ENCODE data around the gene ADAM23. TPM values are rescaled to one million over a fixed set of nuclear protein-coding genes. Genes with fewer than 3 reads are reported as not detected.

ADAM23 gene
- total and polyA plus RNA-seq, 2 experiments from 2014 or later = 1.8 to 4.4 TPM

GRCh38 chr2:206430452-206430851 lies 12.9 kb upstream of the ADAM23 start:
- Histone ChIP-seq H3K9me3 (ENCODE audit: low read depth) (no peaks in the 10 kb centered on the region), H2AFZ (no peak overlapping the region), H3K79me2 (ENCODE audit: insufficient read depth) (no peaks in the 10 kb centered on the region), H3K4me3 (no peak overlapping the region), H3K27me3 (replicated peaks; ENCODE audit: insufficient read depth) (no peaks in the 10 kb centered on the region; the same call in none of the 2 replicates), H4K20me1 (ENCODE audit: insufficient read depth) (no peaks in the 10 kb centered on the region), H3K9me2 (ENCODE audit: insufficient read depth) (no peaks in the 10 kb centered on the region), H3F3A (ENCODE audit: insufficient read depth) (no peaks in the 10 kb centered on the region), H3K27ac (no peak overlapping the region), H3K4me2 (ENCODE audit: unreplicated experiment) (no peak overlapping the region), H3K4me1 (ENCODE audit: insufficient read depth) (no peaks in the 10 kb centered on the region), H3K36me3 (ENCODE audit: low read depth) (no peaks in the 10 kb centered on the region), H3K9ac (no peak overlapping the region)
- TF ChIP-seq EZH2phosphoT487 (IDR thresholded peaks at IDR 0.05; ENCODE audit: insufficient read depth, low read depth) = no peak
- 52 to 54% methylated on average over 2 of the region's 2 CpGs for WGBS, 2 experiments (ENCODE audit: low coverage in 1 of 2, low lambda C conversion rate in 2 of 2, missing lambda C conversion rate in 2 of 2)
- no peak for DNase-seq
- in situ Hi-C loops (cut with MboI) = no loop called here

DNA sequence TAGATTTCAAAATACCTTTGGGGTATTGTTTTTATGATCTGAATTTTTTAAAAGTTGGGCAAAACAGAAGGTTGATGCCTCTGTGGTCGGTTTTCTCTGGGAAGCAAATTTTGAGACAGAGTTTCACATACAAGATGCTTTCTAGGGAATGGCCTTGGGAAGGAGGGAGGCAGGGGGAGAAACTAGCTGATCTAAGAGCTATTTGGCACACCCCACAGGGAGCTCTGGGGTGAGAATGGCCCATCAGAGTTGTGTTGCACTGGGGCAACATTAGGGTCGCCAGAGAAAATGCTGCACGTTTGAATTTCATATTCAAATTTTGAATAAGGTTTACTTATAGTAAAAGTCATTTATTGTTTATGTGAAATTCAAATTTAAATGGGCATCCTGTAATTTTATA lies 11.9 kb upstream of the ADAM23 start:
- in situ Hi-C loops (cut with MboI) = no loop called here
- 19 to 22% methylated on average over 3 of the region's 3 CpGs for WGBS, 2 experiments (ENCODE audit: low coverage in 1 of 2, low lambda C conversion rate in 2 of 2, missing lambda C conversion rate in 2 of 2)
- no peak overlapping the region for H3K4me2 ChIP-seq (ENCODE audit: unreplicated experiment)

GRCh38 chr2:206432193-206433082 lies 10.9 kb upstream of the ADAM23 start:
- Histone ChIP-seq H3K9me2 (ENCODE audit: insufficient read depth) (no peaks in the 10 kb centered on the region), H3K27ac (no peak overlapping the region), H3K4me2 (ENCODE audit: unreplicated experiment) (no peak overlapping the region), H3K9ac (no peak overlapping the region), H3K4me3 (no peak overlapping the region), H3K36me3 (ENCODE audit: low read depth) (no peaks in the 10 kb centered on the region), H3K4me1 (ENCODE audit: insufficient read depth) (no peaks in the 10 kb centered on the region), H3F3A (ENCODE audit: insufficient read depth) (no peaks in the 10 kb centered on the region), H3K9me3 (ENCODE audit: low read depth) (no peaks in the 10 kb centered on the region), H3K79me2 (ENCODE audit: insufficient read depth) (no peaks in the 10 kb centered on the region), H2AFZ (no peak overlapping the region), H3K27me3 (replicated peaks; ENCODE audit: insufficient read depth) (no peaks in the 10 kb centered on the region; the same call in none of the 2 replicates), H4K20me1 (ENCODE audit: insufficient read depth) (no peaks in the 10 kb centered on the region)
- WGBS, 2 experiments (ENCODE audit: low coverage in 1 of 2, low lambda C conversion rate in 2 of 2, missing lambda C conversion rate in 2 of 2) = 40 to 42% methylated on average over 6 of the region's 6 CpGs
- no peak for DNase-seq
- in situ Hi-C loops (cut with MboI) = no loop called here
- TF ChIP-seq EZH2 (IDR thresholded peaks at IDR 0.05; ENCODE audit: insufficient read depth, poor library complexity, severe bottlenecking) = no peak
- no peak for TF ChIP-seq EZH2phosphoT487 (IDR thresholded peaks at IDR 0.05; ENCODE audit: insufficient read depth, low read depth)

More for the DNA sequence above, 11.9 kb upstream of the ADAM23 start:
- H3K9me2 ChIP-seq (ENCODE audit: insufficient read depth) = no peaks in the 10 kb centered on the region
- no peak for DNase-seq
- TF ChIP-seq EZH2 (IDR thresholded peaks at IDR 0.05; ENCODE audit: insufficient read depth, poor library complexity, severe bottlenecking) (no peak), EZH2phosphoT487 (IDR thresholded peaks at IDR 0.05; ENCODE audit: insufficient read depth, low read depth) (no peak)
- H3K9me3 ChIP-seq (ENCODE audit: low read depth) = no peaks in the 10 kb centered on the region
- H3K9ac ChIP-seq = no peak overlapping the region
- H3K4me3 ChIP-seq = no peak overlapping the region
- H3K36me3 ChIP-seq (ENCODE audit: low read depth) = no peaks in the 10 kb centered on the region
- H4K20me1 ChIP-seq (ENCODE audit: insufficient read depth) = no peaks in the 10 kb centered on the region
- no peaks in the 10 kb centered on the region for H3F3A ChIP-seq (ENCODE audit: insufficient read depth)
- no peaks in the 10 kb centered on the region for H3K4me1 ChIP-seq (ENCODE audit: insufficient read depth)
- no peaks in the 10 kb centered on the region for H3K79me2 ChIP-seq (ENCODE audit: insufficient read depth)
- no peak overlapping the region for H3K27ac ChIP-seq
- no peak overlapping the region for H2AFZ ChIP-seq
- H3K27me3 ChIP-seq (replicated peaks; ENCODE audit: insufficient read depth) = no peaks in the 10 kb centered on the region; the same call in none of the 2 replicates

- in situ Hi-C loops (cut with MboI) = no loop called here
- Histone ChIP-seq H3K9me2 (ENCODE audit: insufficient read depth) (no peaks in the 10 kb centered on the region), H3K4me2 (ENCODE audit: unreplicated experiment) (no peak overlapping the region), H3K9me3 (ENCODE audit: low read depth) (no peaks in the 10 kb centered on the region), H4K20me1 (ENCODE audit: insufficient read depth) (no peaks in the 10 kb centered on the region), H3K79me2 (ENCODE audit: insufficient read depth) (no peaks in the 10 kb centered on the region), H3F3A (ENCODE audit: insufficient read depth) (no peaks in the 10 kb centered on the region), H2AFZ (no peak overlapping the region), H3K9ac (no peak overlapping the region), H3K4me3 (no peak overlapping the region), H3K27me3 (replicated peaks; ENCODE audit: insufficient read depth) (no peaks in the 10 kb centered on the region; the same call in none of the 2 replicates), H3K36me3 (ENCODE audit: low read depth) (no peaks in the 10 kb centered on the region), H3K27ac (no peak overlapping the region), H3K4me1 (ENCODE audit: insufficient read depth) (no peaks in the 10 kb centered on the region)
- no peak for DNase-seq
- TF ChIP-seq EZH2 (IDR thresholded peaks at IDR 0.05; ENCODE audit: insufficient read depth, poor library complexity, severe bottlenecking) = no peak
- no peak for TF ChIP-seq EZH2phosphoT487 (IDR thresholded peaks at IDR 0.05; ENCODE audit: insufficient read depth, low read depth)
Measured at GRCh38 chr2:206433190-206433589, 10.1 kb upstream of the ADAM23 start.
